ENCODE results near the gene EGR4.
A peak's percentile ranks its signal among the peaks of the same experiment; 100 is the strongest.

EGR4 gene

GRCh38 chr2:73268830-73269685 lies 24.3 kb downstream of the EGR4 start:
- Histone ChIP-seq H3K27ac (ENCODE audit: insufficient read depth in 1 of 2, low read depth in 1 of 2, low read length in 2 of 2, poor library complexity in 1 of 2, severe bottlenecking in 2 of 2) (no peak overlapping the region), H3K4me3 (ENCODE audit: control insufficient read depth in 1 of 7, extremely low read depth in 1 of 7, insufficient read depth in 4 of 7, low read depth in 2 of 7, low read length in 6 of 7) (peak overlapping the region in 4 of 7 experiments; percentile 6 to 38 (median 36)), H3K36me3 (ENCODE audit: control insufficient read depth in 4 of 4, insufficient read depth in 4 of 4, low read length in 3 of 4) (peaks cover 0 to 61% (median 31%) of the 10 kb centered on the region in 4 experiments), H3K4me1 (ENCODE audit: control extremely low read depth in 1 of 4, control insufficient read depth in 4 of 4, insufficient read depth in 4 of 4, low read length in 3 of 4) (peaks cover 0 to 4% (median 0%) of the 10 kb centered on the region in 4 experiments), H3K9me3 (ENCODE audit: control extremely low read depth in 1 of 5, control insufficient read depth in 4 of 5, insufficient read depth in 2 of 5, low read depth in 1 of 5, low read length in 4 of 5) (no peaks in the 10 kb centered on the region), H3K27me3 (replicated peaks in 2 of 5; ENCODE audit: control insufficient read depth in 4 of 5, insufficient read depth in 5 of 5, low read length in 4 of 5) (peaks cover 0 to 19% (median 3%) of the 10 kb centered on the region in 5 experiments)
- peak; percentile 30 to 69 (median 63) for DNase-seq
- POLR2A ChIA-PET: interaction anchor here (1.6 kb wide), 1 partner anchor 35 kb away, joined by 3 read pairs; the partner anchor contains the start of gene CCT7
- CTCF ChIA-PET: interaction anchor here (0.8 to 2.1 kb wide), 7 partner anchors 12 to 44 kb away, joined by 3 to 7 read pairs (median 3); partner anchors contain the start of gene PRADC1
- WGBS (ENCODE audit: insufficient coverage): 45% methylated on average over 97 of the region's 113 CpGs

GRCh38 chr2:73268366-73268829 lies 24.9 kb downstream of the EGR4 start:
- 95% methylated on average over 9 of the region's 14 CpGs for WGBS (ENCODE audit: insufficient coverage)
- Histone ChIP-seq H3K4me1 (ENCODE audit: control extremely low read depth in 1 of 4, control insufficient read depth in 4 of 4, insufficient read depth in 4 of 4, low read length in 3 of 4) (peaks cover 0 to 4% (median 0%) of the 10 kb centered on the region in 4 experiments), H3K4me3 (ENCODE audit: control insufficient read depth in 1 of 7, extremely low read depth in 1 of 7, insufficient read depth in 4 of 7, low read depth in 2 of 7, low read length in 6 of 7) (no peak overlapping the region), H3K27me3 (replicated peaks in 2 of 5; ENCODE audit: control insufficient read depth in 4 of 5, insufficient read depth in 5 of 5, low read length in 4 of 5) (peaks cover 0 to 19% (median 3%) of the 10 kb centered on the region in 5 experiments), H3K9me3 (ENCODE audit: control extremely low read depth in 1 of 5, control insufficient read depth in 4 of 5, insufficient read depth in 2 of 5, low read depth in 1 of 5, low read length in 4 of 5) (no peaks in the 10 kb centered on the region), H3K27ac (ENCODE audit: insufficient read depth in 1 of 2, low read depth in 1 of 2, low read length in 2 of 2, poor library complexity in 1 of 2, severe bottlenecking in 2 of 2) (no peak overlapping the region), H3K36me3 (ENCODE audit: control insufficient read depth in 4 of 4, insufficient read depth in 4 of 4, low read length in 3 of 4) (peaks cover 0 to 64% (median 32%) of the 10 kb centered on the region in 4 experiments)
- no peak for DNase-seq
- CTCF ChIA-PET: interaction anchor here (0.7 to 2.1 kb wide), 8 partner anchors 10 to 43 kb away, joined by 3 to 7 read pairs (median 3); partner anchors contain the start of gene PRADC1
- POLR2A ChIA-PET: interaction anchor here (1.6 kb wide), 1 partner anchor 34 kb away, joined by 3 read pairs; the partner anchor contains the start of gene CCT7

- peaks cover 0 to 19% (median 3%) of the 10 kb centered on the region in 5 experiments for H3K27me3 ChIP-seq (replicated peaks in 2 of 5; ENCODE audit: control insufficient read depth in 4 of 5, insufficient read depth in 5 of 5, low read length in 4 of 5)
- H3K36me3 ChIP-seq (ENCODE audit: control insufficient read depth in 4 of 4, insufficient read depth in 4 of 4, low read length in 3 of 4): peaks cover 0 to 70% (median 37%) of the 10 kb centered on the region in 4 experiments
- no peak for DNase-seq
- H3K4me1 ChIP-seq (ENCODE audit: control extremely low read depth in 1 of 4, control insufficient read depth in 4 of 4, insufficient read depth in 4 of 4, low read length in 3 of 4): peaks cover 0 to 4% (median 0%) of the 10 kb centered on the region in 4 experiments
- ChIA-PET CTCF (no interaction called here), POLR2A (no interaction called here)
- WGBS (ENCODE audit: insufficient coverage): 88% methylated on average over 4 of the region's 4 CpGs
- H3K9me3 ChIP-seq (ENCODE audit: control extremely low read depth in 1 of 5, control insufficient read depth in 4 of 5, insufficient read depth in 2 of 5, low read depth in 1 of 5, low read length in 4 of 5): no peaks in the 10 kb centered on the region
- H3K4me3 ChIP-seq (ENCODE audit: control insufficient read depth in 1 of 7, extremely low read depth in 1 of 7, insufficient read depth in 4 of 7, low read depth in 2 of 7, low read length in 6 of 7): no peak overlapping the region
- no peak overlapping the region for H3K27ac ChIP-seq (ENCODE audit: insufficient read depth in 1 of 2, low read depth in 1 of 2, low read length in 2 of 2, poor library complexity in 1 of 2, severe bottlenecking in 2 of 2)
Observed at GRCh38 chr2:73267008-73267407, 26.3 kb downstream of the EGR4 start.

GRCh38 chr2:73266061-73266901 lies 27.1 kb downstream of the EGR4 start:
- WGBS (ENCODE audit: insufficient coverage): 99% methylated on average over 18 of the region's 26 CpGs
- DNase-seq: no peak
- ChIA-PET CTCF (no interaction called here), POLR2A (no interaction called here)
- Histone ChIP-seq H3K9me3 (ENCODE audit: control extremely low read depth in 1 of 5, control insufficient read depth in 4 of 5, insufficient read depth in 2 of 5, low read depth in 1 of 5, low read length in 4 of 5) (no peaks in the 10 kb centered on the region), H3K36me3 (ENCODE audit: control insufficient read depth in 4 of 4, insufficient read depth in 4 of 4, low read length in 3 of 4) (peaks cover 0 to 74% (median 37%) of the 10 kb centered on the region in 4 experiments), H3K27ac (ENCODE audit: insufficient read depth in 1 of 2, low read depth in 1 of 2, low read length in 2 of 2, poor library complexity in 1 of 2, severe bottlenecking in 2 of 2) (no peak overlapping the region), H3K4me3 (ENCODE audit: control insufficient read depth in 1 of 7, extremely low read depth in 1 of 7, insufficient read depth in 4 of 7, low read depth in 2 of 7, low read length in 6 of 7) (no peak overlapping the region), H3K4me1 (ENCODE audit: control extremely low read depth in 1 of 4, control insufficient read depth in 4 of 4, insufficient read depth in 4 of 4, low read length in 3 of 4) (peaks cover 0 to 4% (median 0%) of the 10 kb centered on the region in 4 experiments), H3K27me3 (replicated peaks in 2 of 5; ENCODE audit: control insufficient read depth in 4 of 5, insufficient read depth in 5 of 5, low read length in 4 of 5) (peaks cover 0 to 19% (median 3%) of the 10 kb centered on the region in 5 experiments)

- peaks cover 0 to 19% (median 3%) of the 10 kb centered on the region in 5 experiments for H3K27me3 ChIP-seq (replicated peaks in 2 of 5; ENCODE audit: control insufficient read depth in 4 of 5, insufficient read depth in 5 of 5, low read length in 4 of 5)
- POLR2A ChIA-PET: no interaction called here
- no peak for DNase-seq
- peaks cover 0 to 4% (median 0%) of the 10 kb centered on the region in 4 experiments for H3K4me1 ChIP-seq (ENCODE audit: control extremely low read depth in 1 of 4, control insufficient read depth in 4 of 4, insufficient read depth in 4 of 4, low read length in 3 of 4)
- H3K9me3 ChIP-seq (ENCODE audit: control extremely low read depth in 1 of 5, control insufficient read depth in 4 of 5, insufficient read depth in 2 of 5, low read depth in 1 of 5, low read length in 4 of 5): no peaks in the 10 kb centered on the region
- H3K27ac ChIP-seq (ENCODE audit: insufficient read depth in 1 of 2, low read depth in 1 of 2, low read length in 2 of 2, poor library complexity in 1 of 2, severe bottlenecking in 2 of 2): no peak overlapping the region
- CTCF ChIA-PET: no interaction called here
- WGBS (ENCODE audit: insufficient coverage): 96% methylated on average over 25 of the region's 28 CpGs
- peaks cover 0 to 71% (median 36%) of the 10 kb centered on the region in 4 experiments for H3K36me3 ChIP-seq (ENCODE audit: control insufficient read depth in 4 of 4, insufficient read depth in 4 of 4, low read length in 3 of 4)
- H3K4me3 ChIP-seq (ENCODE audit: control insufficient read depth in 1 of 7, extremely low read depth in 1 of 7, insufficient read depth in 4 of 7, low read depth in 2 of 7, low read length in 6 of 7): no peak overlapping the region
Observed at GRCh38 chr2:73265298-73266060, 27.9 kb downstream of the EGR4 start.

- Histone ChIP-seq H3K4me1 (ENCODE audit: control extremely low read depth in 1 of 4, control insufficient read depth in 4 of 4, insufficient read depth in 4 of 4, low read length in 3 of 4) (peaks cover 0 to 4% (median 0%) of the 10 kb centered on the region in 4 experiments), H3K27me3 (replicated peaks in 2 of 5; ENCODE audit: control insufficient read depth in 4 of 5, insufficient read depth in 5 of 5, low read length in 4 of 5) (peaks cover 0 to 15% (median 0%) of the 10 kb centered on the region in 5 experiments), H3K27ac (ENCODE audit: insufficient read depth in 1 of 2, low read depth in 1 of 2, low read length in 2 of 2, poor library complexity in 1 of 2, severe bottlenecking in 2 of 2) (no peak overlapping the region), H3K36me3 (ENCODE audit: control insufficient read depth in 4 of 4, insufficient read depth in 4 of 4, low read length in 3 of 4) (peaks cover 0 to 76% (median 38%) of the 10 kb centered on the region in 4 experiments), H3K4me3 (ENCODE audit: control insufficient read depth in 1 of 7, extremely low read depth in 1 of 7, insufficient read depth in 4 of 7, low read depth in 2 of 7, low read length in 6 of 7) (no peak overlapping the region), H3K9me3 (ENCODE audit: control extremely low read depth in 1 of 5, control insufficient read depth in 4 of 5, insufficient read depth in 2 of 5, low read depth in 1 of 5, low read length in 4 of 5) (no peaks in the 10 kb centered on the region)
- DNase-seq: no peak
- 100% methylated on average over 2 of the region's 4 CpGs for WGBS (ENCODE audit: insufficient coverage)
- POLR2A ChIA-PET: no interaction called here
- CTCF ChIA-PET: no interaction called here
Observed at GRCh38 chr2:73264783-73265182, 28.6 kb downstream of the EGR4 start.
